Kidney epithelial cell (primary cell): ENCODE measurements around the gene PELI2. TPM values are rescaled to one million over a fixed set of nuclear protein-coding genes. Genes with fewer than 3 reads are reported as not detected.

Experiments
- DNase-seq: peaks from one replicate; pipeline ENCODE4 v3.0.0-alpha.2; 2010; ENCODE audit warnings: low read depth
- H3K27me3 ChIP-seq: 2 replicates; pipeline ENCODE4 v1.6.0; 2011; ENCODE audit warnings: low read length; ENCODE audit not compliant: control insufficient read depth, insufficient read depth
- H3K36me3 ChIP-seq: 2 replicates; pipeline ENCODE4 v1.5.1; 2011; ENCODE audit warnings: low read length; ENCODE audit not compliant: control insufficient read depth, insufficient read depth
- H3K4me3 ChIP-seq: 2 replicates; pipeline ENCODE4 v1.5.1; 2011; ENCODE audit warnings: low read depth, mild to moderate bottlenecking, control low read depth, low read length
- CTCF ChIP-seq: IDR thresholded peaks from 2 replicates; pipeline ENCODE4 v1.5.1; 2011; ENCODE audit warnings: mild to moderate bottlenecking, moderate library complexity, low read length, control low read depth, inconsistent platforms; ENCODE audit not compliant: insufficient read depth, poor library complexity, severe bottlenecking
- total RNA-seq: library from RNA; depleted of rRNA; stranded (reverse); fragments of >200 nt; gene quantifications from 2 replicates; pipeline ENCODE4 v1.2.3, GENCODE V29; 2015

The PELI2 gene
- total RNA-seq: 4.8 and 8.8 TPM in 2 replicates

DNA sequence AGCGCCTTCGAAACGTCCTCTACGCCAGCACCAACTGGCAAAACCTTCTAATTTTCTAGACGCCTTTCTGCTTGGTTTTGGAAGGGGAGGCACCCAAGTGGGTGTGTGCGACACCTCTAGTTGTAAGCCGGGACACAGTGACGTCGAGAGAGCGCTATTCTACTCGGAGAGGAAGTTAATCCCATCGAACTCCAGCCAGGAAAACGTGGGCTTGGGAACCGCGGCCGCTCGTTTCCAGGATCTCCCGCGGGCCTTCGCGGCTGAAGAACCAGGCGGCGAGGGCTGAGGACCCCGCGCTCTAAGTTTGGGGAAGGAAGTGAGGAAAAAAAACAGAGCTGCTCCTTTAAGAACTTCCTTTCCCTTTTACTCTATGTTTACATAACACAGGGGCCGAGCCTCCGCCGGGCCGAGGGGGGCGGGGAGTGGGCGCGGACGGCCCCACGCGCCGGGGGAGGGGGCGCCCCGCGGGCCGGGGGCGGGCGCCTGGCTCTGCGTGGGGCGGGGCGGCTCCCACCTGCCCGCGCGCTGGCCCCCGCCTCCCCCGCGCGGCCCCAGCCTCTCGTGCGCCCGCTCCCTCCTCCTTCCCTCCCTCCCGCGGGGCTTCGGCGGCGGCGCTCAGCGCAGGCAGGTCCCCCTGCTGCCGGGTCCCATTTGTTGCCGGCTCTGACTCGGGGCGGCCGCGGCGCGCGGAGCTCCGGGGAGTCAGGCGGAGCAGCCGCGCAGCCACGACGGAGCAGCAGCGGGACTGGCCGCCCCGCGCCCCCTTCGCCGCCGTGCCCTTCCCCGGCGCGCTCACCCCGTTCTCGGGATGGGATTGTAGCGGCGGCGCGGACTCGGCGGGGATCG, at the start of gene PELI2:
PELI2 (plus strand) TSS at position 647 of the 846 bp plus-strand sequence. CDS start 250 bp downstream, outside the sequence.
- H3K27me3 ChIP-seq: no peaks in the 10 kb centered on the region
- DNase-seq: no peak
- peak; percentile 13 for TF ChIP-seq CTCF
- no peaks in the 10 kb centered on the region for H3K36me3 ChIP-seq
- H3K4me3 ChIP-seq: peak within 1 kb of the TSS; percentile 70

DNA sequence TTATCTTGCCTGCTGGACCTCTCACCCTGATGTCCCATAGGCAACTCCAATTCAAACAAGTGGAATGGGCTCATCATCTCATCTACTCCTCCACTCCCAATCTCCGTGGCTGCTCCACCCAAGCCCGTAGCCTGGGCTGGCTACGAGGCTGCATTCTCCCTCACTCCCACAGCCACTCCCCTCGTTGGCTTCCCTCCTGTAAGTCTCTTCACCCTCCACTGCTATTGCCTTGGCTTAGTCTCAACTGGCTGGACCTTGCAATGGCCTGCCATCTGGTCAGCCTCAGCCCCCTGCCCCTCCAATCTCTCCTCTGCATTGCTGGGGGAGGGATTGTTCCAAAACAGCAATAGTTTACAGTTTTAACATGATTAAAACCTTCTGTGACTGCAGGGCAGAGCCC, 44.4 kb upstream of the PELI2 start:
- no peaks in the 10 kb centered on the region for H3K27me3 ChIP-seq
- no peaks in the 10 kb centered on the region for H3K36me3 ChIP-seq
- TF ChIP-seq CTCF: no peak
- no peak for DNase-seq
- H3K4me3 ChIP-seq: no peak overlapping the region

GRCh38 chr14:56075301-56075700, 42.9 kb upstream of the PELI2 start:
- TF ChIP-seq CTCF: no peak
- Histone ChIP-seq H3K4me3 (no peak overlapping the region), H3K36me3 (no peaks in the 10 kb centered on the region), H3K27me3 (no peaks in the 10 kb centered on the region)
- no peak for DNase-seq

DNA sequence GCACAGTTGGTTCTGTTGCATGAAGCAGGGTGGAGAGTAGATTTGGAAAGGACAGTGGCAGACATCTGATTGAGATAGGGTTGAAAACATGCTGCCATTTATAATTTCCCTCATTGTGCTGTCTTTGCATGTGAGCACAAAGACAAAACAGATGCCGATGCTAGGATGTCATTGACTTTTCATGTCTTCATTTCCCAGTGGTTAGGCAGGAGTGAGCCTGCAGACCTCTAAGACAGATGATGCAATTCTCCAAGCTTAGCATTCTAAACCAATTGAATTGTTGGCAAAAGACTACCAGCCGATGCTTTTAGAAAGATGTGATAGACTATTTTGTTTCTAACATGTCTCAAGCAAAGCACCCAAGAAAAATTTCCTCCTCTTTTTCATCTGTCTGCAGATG, 37.1 kb upstream of the PELI2 start:
- Histone ChIP-seq H3K4me3 (no peak overlapping the region), H3K36me3 (no peaks in the 10 kb centered on the region), H3K27me3 (no peaks in the 10 kb centered on the region)
- TF ChIP-seq CTCF: no peak
- DNase-seq: no peak

DNA sequence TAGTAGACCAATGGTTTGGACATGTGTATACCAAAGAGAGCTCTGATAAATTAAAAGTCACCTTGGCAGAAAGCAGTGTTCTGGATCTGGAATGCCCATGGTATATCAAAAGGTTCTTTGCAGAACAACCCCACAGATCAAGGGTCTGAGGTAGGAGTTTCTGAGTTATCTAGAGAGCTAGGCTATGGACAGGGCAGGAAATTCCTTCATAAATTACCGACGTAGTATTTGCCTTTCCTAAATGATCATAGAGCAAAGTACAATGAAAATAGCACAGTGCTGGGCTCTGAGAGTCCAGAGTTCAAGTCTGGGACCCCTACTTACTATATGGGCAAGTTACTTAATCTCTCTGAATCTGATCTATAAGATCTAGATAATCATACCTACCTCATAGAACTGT, 35.3 kb upstream of the PELI2 start:
- no peak for DNase-seq
- no peaks in the 10 kb centered on the region for H3K27me3 ChIP-seq

More for the DNA sequence above, 35.3 kb upstream of the PELI2 start:
- Histone ChIP-seq H3K36me3 (no peaks in the 10 kb centered on the region), H3K4me3 (no peak overlapping the region)
- no peak for TF ChIP-seq CTCF
